Loucy (cell line): ENCODE data around the gene ZNF394.

Source experiments
- H2AFZ ChIP-seq: fragments of 200-600 bp; sonication (generic); 2 replicates; pipeline ENCODE4 v1.6.0; 2016; ENCODE audit warnings: antibody characterized with exemption, mild to moderate bottlenecking, low read length, moderate library complexity
- H3F3A ChIP-seq: fragments of 200-600 bp; 2 replicates; pipeline ENCODE4 v1.6.0; 2016; ENCODE audit warnings: antibody characterized with exemption, low read depth, mild to moderate bottlenecking
- H3K27me3 ChIP-seq: fragments of 200-600 bp; sonication (generic); 2 replicates; pipeline ENCODE4 v1.6.1; 2014; ENCODE audit warnings: low read length, mild to moderate bottlenecking; ENCODE audit not compliant: insufficient read depth, poor library complexity, severe bottlenecking
- H3K36me3 ChIP-seq: fragments of 200-600 bp; sonication (generic); 2 replicates; pipeline ENCODE4 v1.6.1; 2016; ENCODE audit warnings: low read length; ENCODE audit not compliant: insufficient read depth
- H3K4me1 ChIP-seq: fragments of 200-600 bp; sonication (generic); 2 replicates; pipeline ENCODE4 v1.5.1; 2014; ENCODE audit warnings: low read length, mild to moderate bottlenecking; ENCODE audit not compliant: insufficient read depth, poor library complexity, severe bottlenecking
- H3K4me2 ChIP-seq: fragments of 200-600 bp; sonication (generic); 2 replicates; pipeline ENCODE4 v1.6.0; 2014; ENCODE audit warnings: antibody characterized with exemption, low read length, low read depth, mild to moderate bottlenecking; ENCODE audit not compliant: poor library complexity, severe bottlenecking
- H3K4me3 ChIP-seq: fragments of 200-600 bp; sonication (generic); 2 replicates; pipeline ENCODE4 v1.5.1; 2014; ENCODE audit warnings: low read length, mild to moderate bottlenecking, mixed read lengths; ENCODE audit not compliant: poor library complexity, severe bottlenecking
- H3K79me2 ChIP-seq: fragments of 200-600 bp; sonication (generic); 2 replicates; pipeline ENCODE4 v1.6.1; 2014; ENCODE audit warnings: low read length; ENCODE audit not compliant: insufficient read depth
- H3K9ac ChIP-seq: fragments of 200-600 bp; sonication (generic); 2 replicates; pipeline ENCODE4 v1.6.0; 2014; ENCODE audit warnings: mild to moderate bottlenecking, low read depth, low read length, moderate library complexity; ENCODE audit not compliant: poor library complexity, severe bottlenecking
- H3K9me2 ChIP-seq: fragments of 200-600 bp; sonication (generic); replicated peaks from 2 replicates; pipeline ENCODE4 v1.6.1; 2016; ENCODE audit warnings: low read depth, low read length, mixed read lengths
- H3K9me3 ChIP-seq: fragments of 200-600 bp; sonication (generic); 2 replicates; pipeline ENCODE4 v1.6.1; 2014; ENCODE audit warnings: mild to moderate bottlenecking, antibody characterized with exemption, low read length, low read depth; ENCODE audit not compliant: insufficient read depth
- H4K20me1 ChIP-seq: fragments of 200-600 bp; sonication (generic); 2 replicates; pipeline ENCODE4 v1.6.0; 2014; ENCODE audit warnings: antibody characterized with exemption, low read length, mild to moderate bottlenecking; ENCODE audit not compliant: insufficient read depth, poor library complexity, severe bottlenecking
- EZH2phosphoT487 ChIP-seq: fragments of 200-600 bp; IDR thresholded peaks from 2 replicates; pipeline ENCODE4 v1.6.1; 2018; ENCODE audit warnings: antibody characterized with exemption, mild to moderate bottlenecking, moderate library complexity, borderline replicate concordance
- TF ChIP-seq, protein P1 (sequence below): fragments of 200-600 bp; sonication (generic); conservative IDR thresholded peaks from 2 replicates; pipeline ENCODE4 v1.5.1; 2014; ENCODE audit warnings: mild to moderate bottlenecking, antibody characterized with exemption, low read length

ZNF394 gene

DNA sequence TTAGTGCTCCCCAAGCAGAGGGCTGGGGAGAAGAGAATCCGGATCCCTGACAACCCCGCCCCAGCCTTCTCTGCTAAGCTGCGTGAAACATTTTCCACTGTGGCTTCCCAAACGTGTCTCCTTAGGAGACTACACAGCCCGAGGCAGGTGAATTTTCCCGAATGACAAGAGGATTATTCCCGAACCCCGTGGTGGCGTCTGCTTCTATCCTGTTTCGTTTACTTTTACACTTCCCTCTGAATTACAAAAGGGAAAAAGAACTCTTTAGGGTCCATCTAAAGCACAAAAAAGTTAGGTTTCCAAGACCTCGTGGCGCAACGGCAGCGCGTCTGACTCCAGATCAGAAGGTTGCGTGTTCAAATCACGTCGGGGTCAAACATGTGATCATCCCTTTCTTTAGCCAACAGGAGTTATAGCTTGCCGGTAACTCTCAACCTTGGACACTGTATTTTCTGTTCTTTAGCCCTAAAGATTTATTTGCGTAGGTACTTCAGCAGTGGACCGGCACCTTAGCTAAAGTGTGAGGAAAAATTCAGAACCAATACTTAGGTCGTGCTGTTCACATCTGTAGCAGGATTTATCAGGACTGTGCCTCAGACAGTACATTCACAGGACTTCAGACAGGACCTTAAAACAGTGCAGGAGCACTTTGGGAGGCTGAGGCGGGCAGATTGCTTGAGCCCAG lies 30.6 kb downstream of the ZNF394 start:
- no peak overlapping the region for H2AFZ ChIP-seq
- no peaks in the 10 kb centered on the region for H3K36me3 ChIP-seq
- H3K27me3 ChIP-seq = no peaks in the 10 kb centered on the region
- H3K79me2 ChIP-seq = peaks cover 33% of the 10 kb centered on the region
- H3F3A ChIP-seq = no peaks in the 10 kb centered on the region
- no peaks in the 10 kb centered on the region for H3K9me2 ChIP-seq
- no peak overlapping the region for H3K4me2 ChIP-seq
- TF ChIP-seq EZH2phosphoT487 = no peak
- TF ChIP-seq, protein P1, sequence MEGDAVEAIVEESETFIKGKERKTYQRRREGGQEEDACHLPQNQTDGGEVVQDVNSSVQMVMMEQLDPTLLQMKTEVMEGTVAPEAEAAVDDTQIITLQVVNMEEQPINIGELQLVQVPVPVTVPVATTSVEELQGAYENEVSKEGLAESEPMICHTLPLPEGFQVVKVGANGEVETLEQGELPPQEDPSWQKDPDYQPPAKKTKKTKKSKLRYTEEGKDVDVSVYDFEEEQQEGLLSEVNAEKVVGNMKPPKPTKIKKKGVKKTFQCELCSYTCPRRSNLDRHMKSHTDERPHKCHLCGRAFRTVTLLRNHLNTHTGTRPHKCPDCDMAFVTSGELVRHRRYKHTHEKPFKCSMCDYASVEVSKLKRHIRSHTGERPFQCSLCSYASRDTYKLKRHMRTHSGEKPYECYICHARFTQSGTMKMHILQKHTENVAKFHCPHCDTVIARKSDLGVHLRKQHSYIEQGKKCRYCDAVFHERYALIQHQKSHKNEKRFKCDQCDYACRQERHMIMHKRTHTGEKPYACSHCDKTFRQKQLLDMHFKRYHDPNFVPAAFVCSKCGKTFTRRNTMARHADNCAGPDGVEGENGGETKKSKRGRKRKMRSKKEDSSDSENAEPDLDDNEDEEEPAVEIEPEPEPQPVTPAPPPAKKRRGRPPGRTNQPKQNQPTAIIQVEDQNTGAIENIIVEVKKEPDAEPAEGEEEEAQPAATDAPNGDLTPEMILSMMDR = no peak
- no peaks in the 10 kb centered on the region for H3K9me3 ChIP-seq
- peaks cover 14% of the 10 kb centered on the region for H3K4me1 ChIP-seq
- H4K20me1 ChIP-seq = peaks cover 12% of the 10 kb centered on the region
- H3K4me3 ChIP-seq = no peak overlapping the region
- H3K9ac ChIP-seq = no peak overlapping the region

DNA sequence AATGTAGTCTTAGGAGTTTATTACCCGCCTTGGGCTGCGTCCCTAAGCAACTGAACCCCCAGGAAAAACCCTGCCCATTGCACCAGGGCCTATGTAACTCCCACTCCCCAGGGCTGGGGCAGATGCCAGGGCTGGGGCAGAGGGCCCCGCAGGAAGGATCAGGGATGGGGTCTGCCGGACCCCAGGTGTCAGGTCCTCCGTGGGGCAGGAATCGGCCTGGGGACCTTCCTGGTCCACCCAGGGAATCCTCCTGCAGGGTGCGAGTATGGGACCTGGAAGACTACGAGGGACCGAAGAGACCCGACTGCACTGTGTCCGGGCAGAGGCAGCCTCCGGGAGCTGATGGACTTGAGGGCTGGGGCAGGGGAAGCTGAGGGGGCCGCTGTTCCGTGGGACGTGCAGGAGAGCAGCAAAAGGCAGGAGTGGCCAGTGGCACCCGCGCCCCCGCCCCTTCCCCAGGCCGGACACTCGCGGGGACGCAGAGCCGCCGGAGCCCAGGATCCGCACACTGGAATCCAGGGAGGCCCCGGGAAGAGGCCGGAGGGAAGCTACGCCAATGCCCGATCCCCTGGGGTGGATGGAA lies 31.7 kb downstream of the ZNF394 start:
- H3K9ac ChIP-seq = no peak overlapping the region
- H3K4me3 ChIP-seq = no peak overlapping the region
- H2AFZ ChIP-seq = no peak overlapping the region
- H3K9me2 ChIP-seq = no peaks in the 10 kb centered on the region
- H3K4me2 ChIP-seq = no peak overlapping the region
- TF ChIP-seq, protein P1 = no peak
- TF ChIP-seq EZH2phosphoT487 = no peak
- no peaks in the 10 kb centered on the region for H3K36me3 ChIP-seq
- no peaks in the 10 kb centered on the region for H3K9me3 ChIP-seq
- H3K27me3 ChIP-seq = no peaks in the 10 kb centered on the region
- peaks cover 33% of the 10 kb centered on the region for H3K79me2 ChIP-seq
- H4K20me1 ChIP-seq = peaks cover 12% of the 10 kb centered on the region
- H3F3A ChIP-seq = no peaks in the 10 kb centered on the region
- H3K4me1 ChIP-seq = peaks cover 13% of the 10 kb centered on the region

DNA sequence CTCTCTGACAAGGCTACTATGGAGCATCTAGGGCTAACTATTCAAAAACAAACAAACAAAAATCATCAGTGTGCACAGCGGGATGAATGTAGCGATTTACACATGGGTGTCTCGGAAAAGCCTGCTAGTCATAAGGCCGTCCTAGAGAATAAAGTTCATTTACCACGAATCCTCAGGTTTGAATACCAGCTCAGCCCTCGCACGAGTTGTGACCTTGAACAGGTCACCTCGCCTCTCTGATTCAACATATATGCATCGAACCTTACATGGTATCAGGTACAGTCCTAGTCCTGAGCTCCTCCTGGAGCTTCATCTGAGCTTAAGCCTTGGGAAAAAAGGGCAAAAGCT lies 34.7 kb downstream of the ZNF394 start:
- no peaks in the 10 kb centered on the region for H3F3A ChIP-seq
- H3K4me1 ChIP-seq = peaks cover 20% of the 10 kb centered on the region
- peak overlapping the region; percentile 97 for H3K4me2 ChIP-seq
- peak overlapping the region; percentile 83 for H3K4me3 ChIP-seq
- TF ChIP-seq, protein P1 = no peak
- TF ChIP-seq EZH2phosphoT487 = no peak
- H3K9me3 ChIP-seq = no peaks in the 10 kb centered on the region
- H3K9me2 ChIP-seq = no peaks in the 10 kb centered on the region
- H2AFZ ChIP-seq = 0 out of 2 replicates have a peak overlapping the region, but pooled peaks have one; percentile 99
- H3K27me3 ChIP-seq = no peaks in the 10 kb centered on the region
- peak overlapping the region; percentile 86 for H3K9ac ChIP-seq
- H3K36me3 ChIP-seq = no peaks in the 10 kb centered on the region
- peaks cover 29% of the 10 kb centered on the region for H4K20me1 ChIP-seq
- H3K79me2 ChIP-seq = peaks cover 54% of the 10 kb centered on the region
